Activated CD8-positive, alpha-beta memory T cell treated with anti-CD3 and anti-CD28 coated beads, Interleukin-2, amount 10 ng/mL, durations not matched to agents 7 days and 5 days (primary cell): ENCODE results near the gene IL37. TPM values are rescaled to one million over a fixed set of nuclear protein-coding genes. Genes with fewer than 3 reads are reported as not detected.
"Not testable (repeated sequence)": the region's sequence is repeated elsewhere in the genome, so short reads cannot be mapped to it uniquely, and the experiment has no call there.

Experiments used
- ATAC-seq: fragments of 150-1000 bp; cut with Tn5 transposase; one replicate; pipeline ENCODE4 v1.10.0; 2021; ENCODE audit warnings: moderate library complexity
- CTCF ChIA-PET: fragments of 350-600 bp; sonication (Branson Sonifier 250); formaldehyde crosslinking; loops from one replicate; lab custom pipeline; 2021; ENCODE audit warnings: antibody characterized with exemption; lab: Charles Lee
- DNase-seq: peaks from one replicate; pipeline ENCODE4 v3.0.0-alpha.2; 2020
- H3K27ac Mint-ChIP-seq: one replicate; pipeline ENCODE4 v1.8.0; 2021; ENCODE audit warnings: mild to moderate bottlenecking, mixed read lengths
- H3K27me3 Mint-ChIP-seq: one replicate; pipeline ENCODE4 v1.8.0; 2021; ENCODE audit warnings: mixed read lengths
- H3K36me3 Mint-ChIP-seq: one replicate; pipeline ENCODE4 v1.8.0; 2021; ENCODE audit warnings: mild to moderate bottlenecking, mixed read lengths
- H3K4me1 Mint-ChIP-seq: one replicate; pipeline ENCODE4 v1.8.0; 2021; ENCODE audit warnings: mixed read lengths
- H3K4me3 Mint-ChIP-seq: one replicate; pipeline ENCODE4 v1.8.0; 2021; ENCODE audit warnings: mild to moderate bottlenecking, moderate library complexity, mixed read lengths
- H3K9me3 Mint-ChIP-seq: one replicate; pipeline ENCODE4 v1.8.0; 2022; ENCODE audit warnings: low read depth, mixed read lengths
- total RNA-seq, 2 experiments: library from RNA; stranded (reverse); gene quantifications; one replicate each; pipeline ENCODE4 v1.2.3, GENCODE V29; 2021

IL37 gene
- total RNA-seq, 2 experiments from 2014 or later: not detected

DNA sequence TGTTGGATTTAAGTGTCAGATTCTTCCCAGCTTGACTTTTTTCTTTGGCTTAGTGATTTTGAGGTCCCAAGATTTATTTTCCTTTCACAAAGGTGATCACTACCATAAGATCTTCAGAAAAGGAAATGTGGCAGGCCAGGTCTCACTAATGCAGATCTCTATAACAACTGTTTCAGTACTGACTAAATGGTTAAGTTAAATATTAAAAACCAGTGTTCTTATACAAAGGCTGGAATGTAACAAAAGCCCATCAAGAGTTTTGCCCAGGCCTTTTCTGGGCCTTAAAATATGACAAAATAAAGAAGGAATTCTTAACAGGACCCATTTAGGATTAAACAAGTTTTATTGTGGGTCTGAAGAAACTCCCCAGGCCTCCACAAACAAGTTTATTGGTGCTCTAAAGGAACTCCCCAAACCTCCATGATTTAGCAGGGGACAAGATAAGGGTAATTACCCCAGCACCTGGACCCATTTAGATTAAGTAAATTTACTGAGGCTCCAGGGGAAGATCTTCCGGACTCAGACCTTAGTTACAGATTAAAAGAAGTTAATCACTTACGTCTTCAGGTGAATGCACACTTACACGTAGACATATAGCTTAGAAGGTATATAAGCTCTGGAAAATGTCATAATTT, 9.4 kb upstream of the IL37 start:
- not testable (repeated sequence) for ATAC-seq, H3K36me3 Mint-ChIP-seq, DNase-seq, H3K4me3 Mint-ChIP-seq, H3K9me3 Mint-ChIP-seq, H3K27ac Mint-ChIP-seq, H3K4me1 Mint-ChIP-seq
- H3K27me3 Mint-ChIP-seq: peaks cover 18% of the 10 kb centered on the region
- CTCF ChIA-PET: interaction anchor here (1.3 to 4.8 kb wide), 3 partner anchors 16 to 58 kb away, joined by 5 to 20 read pairs (median 16); no protein-coding TSS in a partner anchor

DNA sequence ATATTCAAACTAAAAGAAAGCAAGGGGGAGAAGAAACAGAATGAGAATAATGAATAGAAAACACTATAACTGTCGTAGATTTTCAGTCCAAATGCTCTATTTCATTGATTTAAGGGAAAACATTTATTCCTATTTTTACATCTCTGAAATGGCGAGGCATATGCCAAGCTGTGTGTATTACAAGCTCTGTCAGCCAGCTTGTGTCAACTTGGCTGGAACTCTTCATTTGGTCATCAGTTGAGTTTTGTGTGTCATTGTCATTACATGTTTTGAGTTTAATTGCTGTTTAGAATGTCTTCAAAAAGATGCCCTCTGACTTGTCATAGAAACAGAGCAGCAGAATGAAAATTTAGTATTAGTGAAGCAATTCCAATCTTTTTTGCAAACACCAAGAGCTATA, 8.1 kb upstream of the IL37 start:
- no peaks in the 10 kb centered on the region for H3K36me3 Mint-ChIP-seq
- no peak for DNase-seq
- H3K4me1 Mint-ChIP-seq: peaks cover 9% of the 10 kb centered on the region
- ATAC-seq: no peak
- no peak overlapping the region for H3K4me3 Mint-ChIP-seq
- H3K27me3 Mint-ChIP-seq: peaks cover 11% of the 10 kb centered on the region
- CTCF ChIA-PET: interaction anchor here (0.6 to 4.8 kb wide), 4 partner anchors 17 to 277 kb away, joined by 3 to 20 read pairs (median 10); no protein-coding TSS in a partner anchor
- no peaks in the 10 kb centered on the region for H3K9me3 Mint-ChIP-seq
- H3K27ac Mint-ChIP-seq: no peak overlapping the region

DNA sequence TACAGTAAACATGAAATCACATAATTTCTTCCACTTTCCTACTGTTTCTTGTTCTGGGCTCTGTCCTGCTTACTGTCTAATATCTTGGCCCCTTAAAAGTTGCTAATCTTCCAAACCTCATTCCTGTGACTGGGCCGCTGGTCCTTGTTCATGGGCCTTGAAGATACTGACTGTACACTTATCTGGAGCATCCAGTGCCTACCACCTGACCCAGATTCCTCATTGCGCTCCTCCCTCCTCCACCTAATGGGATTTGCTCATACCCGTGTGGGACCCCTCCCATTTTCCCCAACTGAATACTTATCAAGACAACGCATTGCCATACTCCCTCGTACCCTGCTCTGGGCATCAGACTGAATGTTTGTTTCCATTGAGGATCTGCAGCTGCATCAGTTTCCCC, 6.1 kb upstream of the IL37 start:
- DNase-seq (no peak), ATAC-seq (no peak)
- Mint-ChIP-seq H3K4me1 (peaks cover 14% of the 10 kb centered on the region), H3K4me3 (no peak overlapping the region), H3K36me3 (peaks cover 4% of the 10 kb centered on the region), H3K27ac (no peak overlapping the region), H3K27me3 (peaks cover 3% of the 10 kb centered on the region), H3K9me3 (no peaks in the 10 kb centered on the region)
- CTCF ChIA-PET: interaction anchor here (1.6 to 3.2 kb wide), 2 partner anchors 20 to 37 kb away, joined by 3 to 16 read pairs; no protein-coding TSS in a partner anchor

DNA sequence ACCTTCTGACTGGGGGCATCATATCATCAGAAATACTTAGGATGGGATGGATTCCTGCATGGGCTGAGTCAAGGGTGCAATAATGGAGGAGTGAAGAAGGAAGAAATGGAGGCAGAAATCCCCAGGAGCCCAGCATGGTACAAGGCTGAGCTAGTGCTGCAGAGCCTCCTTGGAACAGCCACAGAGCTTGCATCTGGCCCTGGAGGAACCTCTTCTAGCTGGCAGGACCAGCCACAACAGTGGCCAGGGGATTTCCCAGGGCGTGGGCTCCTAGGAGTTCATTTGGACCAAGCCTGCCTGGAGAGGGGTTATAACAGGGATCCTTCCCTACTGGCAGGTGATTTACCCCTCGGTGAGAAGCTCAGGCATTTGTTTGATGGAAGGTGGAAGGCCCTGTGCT, 4.7 kb upstream of the IL37 start:
- Mint-ChIP-seq H3K4me3 (no peak overlapping the region), H3K27ac (no peak overlapping the region), H3K36me3 (peaks cover 4% of the 10 kb centered on the region), H3K9me3 (no peaks in the 10 kb centered on the region), H3K4me1 (peaks cover 21% of the 10 kb centered on the region), H3K27me3 (peaks cover 3% of the 10 kb centered on the region)
- DNase-seq: no peak
- no peak for ATAC-seq
- CTCF ChIA-PET: interaction anchor here (1.4 to 2.4 kb wide), 2 partner anchors 10 to 156 kb away, joined by 4 to 6 read pairs; no protein-coding TSS in a partner anchor

DNA sequence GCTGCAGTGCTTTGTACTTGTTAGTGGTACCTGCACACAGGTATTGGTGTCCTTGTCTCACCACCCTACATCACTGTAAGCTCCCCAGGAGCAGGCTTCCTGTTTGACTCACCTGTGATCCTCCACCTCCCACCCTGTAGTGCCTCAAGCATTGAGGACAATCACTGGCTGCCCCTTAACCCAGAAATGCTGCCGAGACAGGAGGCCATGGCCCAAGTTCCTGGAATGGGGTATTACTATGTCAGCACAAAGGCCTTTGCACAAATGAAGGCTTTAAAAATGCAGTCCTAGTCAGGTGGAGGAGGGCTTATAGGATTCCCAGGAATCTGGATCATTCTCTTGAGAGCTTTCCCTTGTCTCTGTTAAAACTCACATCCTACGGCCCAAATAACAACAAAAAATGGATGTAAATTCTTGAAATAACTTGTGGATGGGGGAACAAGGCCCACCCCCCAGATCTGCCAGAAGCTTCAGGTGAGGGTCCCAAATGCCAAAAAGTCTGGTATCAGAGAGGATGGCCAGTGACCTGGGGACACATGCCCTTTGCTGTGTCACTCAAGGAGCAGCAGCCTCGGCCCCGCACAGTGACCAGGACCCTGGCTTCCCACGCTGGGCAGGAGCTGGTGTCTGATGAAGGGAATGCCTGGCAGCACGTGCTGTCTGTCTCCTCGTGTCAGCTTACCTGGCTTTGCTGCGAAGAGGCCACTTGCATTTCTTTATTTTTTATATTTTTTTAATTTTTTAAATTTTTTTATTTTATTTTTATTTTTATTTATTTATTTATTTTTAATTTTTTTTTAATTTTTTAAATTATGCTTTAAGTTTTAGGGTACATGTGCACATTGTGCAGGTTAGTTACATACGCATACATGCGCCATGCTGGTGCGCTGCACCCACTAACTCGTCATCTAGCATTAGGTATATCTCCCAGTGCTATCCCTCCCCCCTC, 3.7 kb upstream of the IL37 start:
- Mint-ChIP-seq H3K27me3 (peaks cover 3% of the 10 kb centered on the region), H3K4me3 (no peak overlapping the region), H3K9me3 (no peaks in the 10 kb centered on the region), H3K36me3 (peaks cover 4% of the 10 kb centered on the region), H3K27ac (no peak overlapping the region), H3K4me1 (peaks cover 21% of the 10 kb centered on the region)
- DNase-seq (no peak), ATAC-seq (no peak)
- CTCF ChIA-PET: interaction anchor here (1.0 to 2.4 kb wide), 2 partner anchors 9 to 173 kb away, joined by 3 to 6 read pairs; no protein-coding TSS in a partner anchor

DNA sequence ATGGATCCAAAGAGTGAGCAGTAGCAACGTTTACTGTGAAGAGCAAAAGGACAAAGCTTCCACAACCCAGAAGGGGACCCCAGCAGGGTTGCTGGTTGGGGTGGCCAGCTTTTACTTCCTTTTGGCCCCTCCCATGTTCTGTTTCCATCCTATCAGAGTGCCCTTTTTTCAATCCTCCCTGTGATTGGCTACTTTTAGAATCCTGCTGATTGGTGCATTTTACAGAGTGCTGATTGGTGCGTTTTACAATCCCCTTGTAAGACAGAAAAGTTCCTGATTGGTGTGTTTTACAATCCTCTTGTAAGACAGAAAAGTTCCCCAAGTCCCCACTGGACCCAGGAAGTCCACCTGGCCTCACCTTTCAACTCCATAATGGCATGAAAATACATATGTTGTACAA, 2.4 kb upstream of the IL37 start:
- peaks cover 21% of the 10 kb centered on the region for H3K4me1 Mint-ChIP-seq
- ATAC-seq, H3K4me3 Mint-ChIP-seq, CTCF ChIA-PET, DNase-seq, H3K9me3 Mint-ChIP-seq, H3K27ac Mint-ChIP-seq, H3K36me3 Mint-ChIP-seq, H3K27me3 Mint-ChIP-seq: not testable (repeated sequence)

DNA sequence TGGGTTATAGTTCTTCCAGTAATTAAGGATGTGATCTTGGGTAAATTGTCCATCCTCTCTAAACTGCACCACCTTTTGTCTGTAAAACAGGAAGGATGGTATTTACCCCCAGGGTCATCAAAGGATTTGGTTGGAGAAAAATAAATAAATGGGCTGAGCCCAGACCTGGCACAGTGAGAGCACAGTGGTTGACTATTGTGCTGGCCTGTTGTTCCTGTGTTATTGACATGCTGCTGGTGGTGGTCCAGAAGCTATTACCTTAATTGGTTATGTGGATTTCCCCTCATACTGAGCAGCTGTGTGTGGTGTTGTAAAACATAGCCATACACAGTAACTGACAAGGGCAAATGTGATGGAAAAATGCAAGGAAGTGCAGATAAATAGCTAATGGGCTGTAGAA, 746 bp upstream of the IL37 start:
- no peaks in the 10 kb centered on the region for H3K9me3 Mint-ChIP-seq
- no peak overlapping the region for H3K27ac Mint-ChIP-seq
- H3K4me1 Mint-ChIP-seq: peaks cover 28% of the 10 kb centered on the region
- ATAC-seq: no peak
- no peaks in the 10 kb centered on the region for H3K27me3 Mint-ChIP-seq
- peaks cover 4% of the 10 kb centered on the region for H3K36me3 Mint-ChIP-seq
- DNase-seq: no peak
- H3K4me3 Mint-ChIP-seq: no peak overlapping the region
- CTCF ChIA-PET: no interaction called here

DNA sequence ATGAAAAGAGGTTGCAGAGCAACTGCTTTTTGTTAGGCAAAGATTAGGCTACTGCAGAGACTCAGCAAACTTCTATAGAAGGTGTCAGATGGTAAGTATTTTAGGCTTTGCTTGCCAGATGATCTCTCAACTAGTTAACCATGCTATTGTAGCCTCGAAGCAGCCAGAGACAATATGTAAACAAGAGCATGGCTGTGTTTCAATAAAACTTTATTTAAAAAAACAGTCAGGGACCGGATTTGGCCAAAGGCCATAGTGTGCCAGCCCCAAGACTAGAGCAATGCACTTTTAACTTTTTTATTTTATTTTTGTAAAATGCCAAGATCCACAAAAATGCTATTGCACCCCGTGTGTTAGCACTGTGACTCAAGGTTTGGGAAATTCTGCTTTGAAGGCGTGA, 1.4 kb downstream of the IL37 start:
- Mint-ChIP-seq H3K4me1 (peaks cover 39% of the 10 kb centered on the region), H3K27me3 (no peaks in the 10 kb centered on the region), H3K36me3 (peaks cover 4% of the 10 kb centered on the region), H3K27ac (no peak overlapping the region), H3K9me3 (no peaks in the 10 kb centered on the region), H3K4me3 (no peak overlapping the region)
- CTCF ChIA-PET: no interaction called here
- no peak for DNase-seq
- no peak for ATAC-seq

DNA sequence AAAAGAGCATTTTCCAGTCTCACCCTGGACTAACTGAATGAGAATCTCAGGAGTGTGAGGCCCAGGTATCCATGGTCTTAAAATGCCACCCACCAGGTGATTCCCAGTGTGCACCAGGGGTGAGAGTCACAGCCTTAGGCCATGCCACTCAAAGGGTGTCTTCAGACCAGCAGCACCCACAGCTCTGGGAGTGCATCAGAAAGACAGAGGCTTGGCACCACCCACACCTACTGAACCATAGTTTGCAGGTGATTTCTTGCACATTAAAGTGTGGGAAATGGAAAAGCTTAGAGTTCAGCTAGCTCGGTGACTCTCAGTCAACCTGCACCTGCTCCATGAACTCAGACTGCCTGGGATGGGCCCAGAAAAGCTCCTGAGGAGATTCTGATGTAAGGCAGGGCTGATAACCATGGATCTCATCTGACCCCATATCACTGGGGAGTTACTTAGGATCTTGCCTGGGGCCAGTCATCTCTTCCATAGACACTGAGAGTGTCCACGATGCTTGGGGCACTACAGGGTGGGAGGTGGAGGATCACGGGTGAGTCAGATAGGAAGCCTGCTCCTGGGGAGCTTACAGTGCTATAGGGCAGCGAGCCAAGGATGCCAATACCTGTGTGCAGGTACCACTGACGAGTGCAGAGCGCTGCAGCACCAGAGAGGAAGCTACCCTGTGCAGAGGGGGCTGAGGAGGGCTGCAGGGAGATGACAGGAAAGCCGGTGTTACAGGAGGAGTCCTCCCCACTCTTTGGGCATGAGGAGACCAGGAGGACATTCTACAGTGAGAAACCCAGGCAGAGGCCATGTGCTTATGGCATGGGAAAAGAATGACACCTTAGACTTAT, 4.6 kb downstream of the IL37 start:
- Mint-ChIP-seq H3K27ac (peak overlapping the region; percentile 80), H3K4me3 (no peak overlapping the region), H3K4me1 (peaks cover 35% of the 10 kb centered on the region)

DNA sequence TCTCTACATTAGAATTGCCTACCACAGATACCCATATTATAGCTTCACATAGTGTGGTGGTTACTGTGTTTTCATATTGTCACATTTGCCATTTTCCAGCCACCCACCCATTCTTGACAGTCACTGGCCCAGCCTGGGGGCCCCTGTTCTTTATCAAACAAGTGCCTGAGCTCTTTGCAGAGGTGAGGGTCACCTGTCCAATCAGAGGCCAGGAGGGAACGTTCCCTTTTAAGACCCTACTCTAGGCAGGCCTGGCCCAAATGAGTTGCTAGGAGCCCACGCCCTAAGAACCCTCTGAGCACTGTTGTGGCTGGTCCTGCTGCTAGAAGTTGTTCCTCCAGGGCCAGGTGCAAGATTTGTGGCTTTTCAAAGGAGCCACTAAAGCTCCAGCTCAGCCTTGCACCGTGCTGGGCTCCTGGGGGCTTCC, 5.2 kb downstream of the IL37 start:
- peak; percentile 43 for ATAC-seq

More for the DNA sequence above, 4.6 kb downstream of the IL37 start:
- ATAC-seq (peak; percentile 35), DNase-seq (no peak)
- Mint-ChIP-seq H3K9me3 (no peaks in the 10 kb centered on the region), H3K27me3 (no peaks in the 10 kb centered on the region), H3K36me3 (no peaks in the 10 kb centered on the region)
- CTCF ChIA-PET: interaction anchor here (0.6 to 4.6 kb wide), 9 partner anchors 9 to 174 kb away, joined by 3 to 27 read pairs (median 6); no protein-coding TSS in a partner anchor

DNA sequence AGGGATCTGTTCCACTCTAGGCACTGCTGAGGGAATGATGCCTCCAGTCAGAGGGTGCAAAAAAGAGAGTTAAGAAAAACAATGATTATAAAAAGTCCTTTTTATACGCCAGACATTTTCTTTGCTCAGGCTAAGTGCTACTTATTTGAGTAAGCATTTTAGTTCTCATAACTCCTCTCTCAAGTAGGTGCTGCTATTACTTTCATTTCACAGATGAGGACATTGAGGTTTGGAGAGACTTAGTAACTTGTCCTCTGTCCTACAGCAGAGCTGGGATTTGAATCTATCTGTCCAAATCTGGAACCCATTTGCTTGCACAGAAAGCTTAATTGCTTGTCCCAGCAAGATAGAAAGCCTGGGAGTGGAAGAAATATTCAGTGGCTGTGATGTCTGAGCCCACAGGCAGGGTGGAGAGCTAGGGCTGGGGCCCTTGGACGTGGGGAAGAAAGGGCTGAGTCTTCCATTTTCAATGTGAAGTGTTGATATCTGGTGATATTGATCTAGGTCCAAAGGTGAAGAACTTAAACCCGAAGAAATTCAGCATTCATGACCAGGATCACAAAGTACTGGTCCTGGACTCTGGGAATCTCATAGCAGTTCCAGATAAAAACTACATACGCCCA, 5.8 kb downstream of the IL37 start:
- CTCF ChIA-PET: interaction anchor here (0.6 to 4.6 kb wide), 6 partner anchors 10 to 167 kb away, joined by 3 to 27 read pairs (median 9); no protein-coding TSS in a partner anchor
- ATAC-seq: peak; percentile 63
- no peak overlapping the region for H3K4me3 Mint-ChIP-seq

More for the DNA sequence above, 5.2 kb downstream of the IL37 start:
- H3K9me3 Mint-ChIP-seq: no peaks in the 10 kb centered on the region
- no peaks in the 10 kb centered on the region for H3K36me3 Mint-ChIP-seq
- CTCF ChIA-PET: interaction anchor here (0.6 to 4.6 kb wide), 10 partner anchors 8 to 175 kb away, joined by 3 to 27 read pairs (median 6); no protein-coding TSS in a partner anchor
- peak overlapping the region; percentile 80 for H3K27ac Mint-ChIP-seq
- H3K4me1 Mint-ChIP-seq: peaks cover 40% of the 10 kb centered on the region
- no peak overlapping the region for H3K4me3 Mint-ChIP-seq
- peak; percentile 60 for DNase-seq
- no peaks in the 10 kb centered on the region for H3K27me3 Mint-ChIP-seq

DNA sequence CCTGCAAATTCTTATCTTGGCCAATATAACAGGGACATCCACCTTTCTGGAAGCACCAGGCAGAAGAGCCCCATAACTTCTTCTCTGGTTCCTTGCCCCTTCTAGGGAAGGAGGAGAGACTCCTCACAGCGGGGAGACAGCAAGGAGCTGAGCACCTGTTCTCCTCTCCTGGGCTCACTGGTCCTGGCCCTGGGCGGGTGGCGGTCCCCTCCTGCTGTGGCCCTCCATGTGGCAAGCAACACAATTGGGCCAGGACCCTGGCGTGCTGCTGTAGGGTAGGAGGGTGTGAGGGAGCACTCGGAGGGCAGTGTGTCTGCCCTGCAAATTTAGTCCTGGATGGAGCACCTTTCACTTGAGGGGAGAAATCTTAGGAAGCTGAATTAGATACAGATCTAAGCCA, 6.9 kb downstream of the IL37 start:
- ATAC-seq (no peak), DNase-seq (no peak)
- Mint-ChIP-seq H3K4me3 (no peak overlapping the region), H3K9me3 (no peaks in the 10 kb centered on the region), H3K27ac (no peak overlapping the region), H3K27me3 (no peaks in the 10 kb centered on the region), H3K36me3 (no peaks in the 10 kb centered on the region), H3K4me1 (peaks cover 45% of the 10 kb centered on the region)
- CTCF ChIA-PET: interaction anchor here (1.2 to 4.6 kb wide), 4 partner anchors 11 to 168 kb away, joined by 3 to 27 read pairs (median 10); no protein-coding TSS in a partner anchor

More for the DNA sequence above, 5.8 kb downstream of the IL37 start:
- H3K9me3 Mint-ChIP-seq: no peaks in the 10 kb centered on the region
- peak overlapping the region; percentile 80 for H3K27ac Mint-ChIP-seq
- H3K36me3 Mint-ChIP-seq: no peaks in the 10 kb centered on the region
- H3K27me3 Mint-ChIP-seq: no peaks in the 10 kb centered on the region
- no peak for DNase-seq
- peaks cover 43% of the 10 kb centered on the region for H3K4me1 Mint-ChIP-seq
